GM13976 (cell line): ENCODE results near the gene ZNF398.

Experiments
- DNase-seq: peaks from one replicate; pipeline ENCODE4 v3.0.0; 2012; ENCODE audit warnings: low spot score
- CTCF ChIP-seq: IDR thresholded peaks from 2 replicates; pipeline ENCODE4 v1.5.1; 2012; ENCODE audit warnings: borderline replicate concordance, mild to moderate bottlenecking; ENCODE audit not compliant: insufficient read depth; ENCODE audit errors: extremely low read depth, missing control alignments, control extremely low read depth
- in situ Hi-C: fragments of 300-500 bp; cut with MboI; formaldehyde crosslinking; loops from one replicate; pipeline ENCODE4 v1.12.0; 2022; ENCODE audit warnings: low sequenced_read_pairs, mixed read lengths, inconsistent platforms; ENCODE audit not compliant: unreplicated experiment

ZNF398 gene

GRCh38 chr7:149147752-149148653 lies 750 bp downstream of the ZNF398 start:
- in situ Hi-C loops: no loop called here
- peak; percentile 73 for DNase-seq
- TF ChIP-seq CTCF: no peak

- no peak for DNase-seq
These were observed 3.7 kb downstream of the ZNF398 start for GRCh38 chr7:149150981-149151380.

GRCh38 chr7:149153346-149153745 lies 6.1 kb downstream of the ZNF398 start:
- DNase-seq: no peak
- in situ Hi-C loops: no loop called here
- TF ChIP-seq CTCF: no peak

More at GRCh38 chr7:149150981-149151380, 3.7 kb downstream of the ZNF398 start:
- TF ChIP-seq CTCF: no peak
- in situ Hi-C loops: no loop called here

- no peak for TF ChIP-seq CTCF
- no peak for DNase-seq
- in situ Hi-C loops: no loop called here
These were observed 6.8 kb downstream of the ZNF398 start for GRCh38 chr7:149154056-149154455.

- in situ Hi-C loops: no loop called here
- DNase-seq: no peak
- no peak for TF ChIP-seq CTCF
These were observed 9.6 kb downstream of the ZNF398 start for GRCh38 chr7:149156898-149157297.

GRCh38 chr7:149161241-149161848 lies 14.1 kb downstream of the ZNF398 start:
- TF ChIP-seq CTCF: no peak
- no peak for DNase-seq
- in situ Hi-C loops: no loop called here
